Memory B cell (primary cell): Measurements from ENCODE around the gene HAO1.

Source experiments
- ATAC-seq: fragments of 150-1000 bp; cut with Tn5 transposase; 2 replicates; pipeline ENCODE4 v1.10.0; 2021; ENCODE audit warnings: low read depth, mild to moderate bottlenecking, moderate library complexity
- DNase-seq, 2 donors: peaks; one replicate each; pipeline ENCODE4 v3.0.0; 2022; ENCODE audit warnings: low spot score in 2 of 2
- H3K27ac Mint-ChIP-seq: one replicate; pipeline ENCODE4 v1.8.0; 2022; ENCODE audit warnings: mild to moderate bottlenecking, moderate library complexity, mixed read lengths
- H3K27me3 Mint-ChIP-seq: one replicate; pipeline ENCODE4 v1.8.0; 2022; ENCODE audit warnings: mixed read lengths
- H3K36me3 Mint-ChIP-seq: one replicate; pipeline ENCODE4 v1.8.0; 2022; ENCODE audit warnings: mild to moderate bottlenecking, mixed read lengths
- H3K4me1 Mint-ChIP-seq: one replicate; pipeline ENCODE4 v1.8.0; 2022; ENCODE audit warnings: mixed read lengths
- H3K4me3 Mint-ChIP-seq: one replicate; pipeline ENCODE4 v1.8.0; 2022; ENCODE audit warnings: mild to moderate bottlenecking, moderate library complexity, mixed read lengths
- H3K9me3 Mint-ChIP-seq: one replicate; pipeline ENCODE4 v1.8.0; 2022; ENCODE audit warnings: mixed read lengths

The HAO1 gene

DNA sequence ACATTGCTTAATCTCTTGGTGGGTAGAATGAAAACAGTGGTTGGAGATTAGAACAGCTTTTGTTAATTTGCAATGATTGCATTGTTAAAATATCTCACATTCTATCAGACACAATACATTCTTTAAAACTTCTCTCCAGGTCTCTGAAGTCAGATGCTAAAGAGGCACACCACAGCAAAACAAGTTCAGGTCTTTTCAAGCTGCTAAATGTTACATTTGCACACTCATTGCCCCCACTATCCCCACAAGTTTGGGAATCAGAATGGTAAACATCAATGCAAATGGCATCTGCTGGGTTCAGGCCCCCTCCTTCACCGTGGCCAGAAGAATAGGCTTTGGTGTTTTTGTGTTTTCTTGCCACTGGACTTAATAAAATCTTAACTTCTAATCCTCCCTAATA, 10.1 kb upstream of the HAO1 start:
- Mint-ChIP-seq H3K36me3 (no peaks in the 10 kb centered on the region), H3K27me3 (peaks cover 1% of the 10 kb centered on the region), H3K9me3 (peaks cover 5% of the 10 kb centered on the region), H3K4me1 (no peaks in the 10 kb centered on the region), H3K4me3 (no peak overlapping the region), H3K27ac (no peak overlapping the region)
- DNase-seq, result no peak
- no peak for ATAC-seq

DNA sequence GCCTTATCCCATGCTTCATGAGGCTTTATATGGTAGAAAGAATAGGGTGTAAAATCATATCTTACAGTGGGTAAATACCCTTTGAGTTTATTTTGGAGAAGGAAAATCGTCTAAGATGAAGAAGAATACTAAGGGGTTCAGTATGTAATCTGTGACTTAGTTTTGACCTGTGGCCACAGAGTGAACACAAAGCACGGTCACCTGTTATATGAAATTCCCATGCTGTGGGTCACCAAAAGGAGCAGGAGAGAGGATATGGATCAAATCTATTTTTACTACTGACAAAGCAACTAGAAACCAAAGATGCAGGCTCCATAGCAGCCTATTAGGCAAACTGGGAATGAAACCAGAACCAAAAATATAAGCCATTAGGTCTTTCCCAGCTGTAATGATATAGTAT, 3.6 kb upstream of the HAO1 start:
- Mint-ChIP-seq H3K36me3 (no peaks in the 10 kb centered on the region), H3K27ac (no peak overlapping the region), H3K27me3 (peaks cover 1% of the 10 kb centered on the region), H3K4me3 (no peak overlapping the region), H3K4me1 (no peaks in the 10 kb centered on the region), H3K9me3 (peaks cover 4% of the 10 kb centered on the region)
- no peak for ATAC-seq
- DNase-seq, result no peak

DNA sequence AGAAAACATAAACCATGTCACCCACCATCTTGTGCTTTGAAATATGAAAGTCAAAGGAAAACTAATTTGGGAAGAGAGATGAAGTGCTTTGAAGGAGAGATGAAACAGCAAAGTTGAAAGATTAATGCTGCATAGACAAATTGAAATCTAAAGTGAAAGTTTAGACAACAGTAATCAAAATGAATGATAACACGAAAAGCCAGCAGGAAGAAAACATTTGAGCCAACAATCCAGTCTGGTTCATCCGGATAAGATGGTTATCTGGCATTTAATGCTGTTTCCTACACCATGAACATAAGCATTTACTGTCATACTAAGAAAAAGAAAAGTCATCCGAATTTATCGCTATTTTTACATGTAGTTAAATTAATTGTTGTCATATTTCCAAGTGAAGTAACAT, 595 bp downstream of the HAO1 start:
- ATAC-seq (no peak), DNase-seq (no peak)
- Mint-ChIP-seq H3K4me3 (no peak overlapping the region), H3K36me3 (no peaks in the 10 kb centered on the region), H3K4me1 (peaks cover 8% of the 10 kb centered on the region), H3K27me3 (peaks cover 2% of the 10 kb centered on the region), H3K9me3 (no peaks in the 10 kb centered on the region), H3K27ac (no peak overlapping the region)

DNA sequence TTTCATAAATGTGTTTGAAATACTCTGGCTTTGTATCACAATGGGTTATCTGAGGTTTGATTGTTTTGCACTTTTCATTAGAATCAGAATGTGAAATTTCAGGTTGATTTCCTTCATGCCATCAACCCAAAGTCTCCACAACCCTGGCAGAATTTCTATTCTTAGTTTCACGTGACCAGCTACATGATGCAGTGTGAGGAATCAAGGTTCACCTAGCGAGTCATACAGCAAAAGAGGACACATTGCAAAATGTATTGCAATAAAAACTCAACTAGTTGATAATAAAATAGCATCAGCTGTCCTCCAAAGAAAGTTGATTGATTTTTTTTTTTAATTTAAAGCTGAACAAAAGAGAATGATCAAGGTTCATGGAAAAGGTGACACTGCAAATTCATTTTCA, 2.2 kb downstream of the HAO1 start:
- Mint-ChIP-seq H3K4me1 (peaks cover 8% of the 10 kb centered on the region), H3K36me3 (no peaks in the 10 kb centered on the region), H3K27ac (no peak overlapping the region), H3K4me3 (no peak overlapping the region), H3K9me3 (no peaks in the 10 kb centered on the region), H3K27me3 (peaks cover 3% of the 10 kb centered on the region)
- no peak for DNase-seq
- no peak for ATAC-seq

DNA sequence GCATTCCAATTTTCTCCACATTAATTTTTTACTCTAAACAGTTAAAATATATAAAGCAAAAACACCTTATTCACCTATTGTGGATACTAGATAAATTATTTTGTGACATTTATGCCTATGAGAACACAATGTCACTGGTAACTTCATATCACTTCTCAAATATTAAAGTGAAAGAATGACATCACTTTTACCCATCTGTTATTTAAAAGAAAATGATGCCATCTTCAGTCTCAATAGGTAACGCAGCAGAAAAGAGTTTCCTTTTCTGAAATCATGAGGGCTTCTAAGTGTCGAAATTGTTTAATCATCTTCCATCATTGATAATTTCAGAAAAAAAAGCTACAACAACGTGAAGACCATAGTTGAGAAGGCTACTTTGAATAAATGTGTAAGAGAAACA, 2.9 kb downstream of the HAO1 start:
- H3K9me3 Mint-ChIP-seq, result no peaks in the 10 kb centered on the region

DNA sequence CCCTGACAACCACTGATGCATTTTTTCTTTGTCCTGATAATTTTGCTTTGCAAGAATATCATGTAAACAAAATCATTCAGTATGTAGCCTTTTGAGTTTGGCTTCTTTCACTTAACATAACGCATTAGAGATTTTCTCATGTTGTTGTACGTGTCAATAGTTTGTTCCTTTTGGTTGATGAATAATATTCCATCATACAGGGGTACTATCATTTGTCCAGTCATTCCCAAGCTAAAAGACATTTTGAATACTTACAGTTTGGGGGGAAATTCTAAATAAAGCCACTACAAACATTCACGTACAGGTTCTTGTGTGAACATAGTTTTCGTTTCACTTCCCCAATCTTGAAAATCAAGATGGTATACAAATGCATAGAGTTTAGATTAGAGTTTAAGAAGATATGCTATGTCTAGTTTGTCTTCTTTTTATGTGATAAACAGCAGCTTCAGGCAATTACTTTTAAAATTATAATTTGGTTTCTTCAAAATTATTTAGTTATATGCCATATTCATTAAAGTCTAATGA, 5.2 kb downstream of the HAO1 start:
- peaks cover 5% of the 10 kb centered on the region for H3K27me3 Mint-ChIP-seq
- H3K9me3 Mint-ChIP-seq, result no peaks in the 10 kb centered on the region
- H3K27ac Mint-ChIP-seq, result no peak overlapping the region
- H3K4me1 Mint-ChIP-seq, result peaks cover 10% of the 10 kb centered on the region
- no peaks in the 10 kb centered on the region for H3K36me3 Mint-ChIP-seq
- no peak for DNase-seq
- no peak overlapping the region for H3K4me3 Mint-ChIP-seq
- peak; percentile 45 for ATAC-seq

More for the DNA sequence above, 2.9 kb downstream of the HAO1 start:
- DNase-seq (no peak), ATAC-seq (no peak)
- no peak overlapping the region for H3K27ac Mint-ChIP-seq
- H3K27me3 Mint-ChIP-seq, result peaks cover 3% of the 10 kb centered on the region
- peaks cover 8% of the 10 kb centered on the region for H3K4me1 Mint-ChIP-seq
- no peak overlapping the region for H3K4me3 Mint-ChIP-seq
- H3K36me3 Mint-ChIP-seq, result no peaks in the 10 kb centered on the region

DNA sequence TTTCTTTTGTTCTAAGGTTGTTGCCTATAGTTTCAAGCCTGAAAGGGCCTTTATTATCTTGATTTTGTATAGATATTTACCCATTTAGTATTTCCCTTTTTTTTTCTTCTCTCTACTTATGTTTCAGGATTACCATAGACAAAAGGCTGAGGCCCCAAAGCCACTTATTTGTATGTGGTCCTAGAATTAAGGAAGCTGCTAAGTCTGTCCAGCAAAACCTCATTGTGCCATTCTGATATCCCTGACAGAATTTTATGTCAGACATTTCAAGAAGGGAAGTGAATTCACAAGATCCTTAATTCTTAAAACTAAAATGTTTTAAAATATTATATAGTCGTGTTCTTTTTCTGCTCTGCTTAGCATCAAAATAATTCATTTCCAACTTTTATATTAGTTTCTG, 6.9 kb downstream of the HAO1 start:
- H3K4me3 Mint-ChIP-seq, result no peak overlapping the region
- DNase-seq, result no peak
- peaks cover 10% of the 10 kb centered on the region for H3K4me1 Mint-ChIP-seq
- H3K27ac Mint-ChIP-seq, result no peak overlapping the region
- no peak for ATAC-seq
- no peaks in the 10 kb centered on the region for H3K36me3 Mint-ChIP-seq
- H3K9me3 Mint-ChIP-seq, result no peaks in the 10 kb centered on the region
- H3K27me3 Mint-ChIP-seq, result peaks cover 5% of the 10 kb centered on the region

DNA sequence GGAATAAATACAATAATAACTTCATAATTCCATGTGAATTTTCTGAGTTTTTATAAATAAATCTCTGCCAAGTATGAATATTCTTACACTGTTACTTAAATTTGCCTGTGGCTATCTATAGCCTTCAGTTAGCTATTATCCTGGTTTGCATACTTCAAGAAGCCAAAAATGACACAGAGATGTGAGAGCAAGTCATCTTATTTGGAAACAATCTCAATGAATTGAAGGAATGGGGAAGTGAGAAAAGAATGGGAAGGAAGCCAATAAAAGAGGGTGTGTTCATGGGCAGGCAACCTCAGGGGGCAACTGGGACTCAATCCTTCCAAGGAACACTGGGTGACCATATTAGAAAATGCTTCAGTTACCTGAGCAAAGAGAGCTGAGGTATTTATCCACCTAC, 9.9 kb downstream of the HAO1 start:
- Mint-ChIP-seq H3K27me3 (peaks cover 3% of the 10 kb centered on the region), H3K36me3 (no peaks in the 10 kb centered on the region), H3K4me1 (peaks cover 6% of the 10 kb centered on the region), H3K9me3 (no peaks in the 10 kb centered on the region), H3K27ac (no peak overlapping the region), H3K4me3 (no peak overlapping the region)
- ATAC-seq (no peak), DNase-seq (no peak)

DNA sequence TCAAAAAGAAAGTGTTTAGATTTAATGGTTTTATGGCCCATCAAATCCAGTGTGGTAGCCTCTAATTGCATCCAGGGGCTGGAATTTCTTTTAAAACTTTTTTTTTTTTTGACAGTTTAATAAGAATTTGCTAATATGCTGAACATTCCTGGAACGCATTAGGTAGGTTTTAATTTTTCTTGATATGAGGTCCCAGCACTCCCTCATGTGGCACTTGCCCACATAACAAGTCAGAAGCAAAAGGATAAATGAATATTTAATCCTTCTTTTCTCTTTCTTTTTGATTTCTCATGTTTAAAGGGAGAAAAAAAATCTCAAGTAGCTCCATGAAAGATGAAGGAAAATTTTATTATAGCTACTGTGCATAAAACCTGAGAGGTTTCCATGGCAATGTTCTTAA, 13.5 kb downstream of the HAO1 start:
- no peak for ATAC-seq

DNA sequence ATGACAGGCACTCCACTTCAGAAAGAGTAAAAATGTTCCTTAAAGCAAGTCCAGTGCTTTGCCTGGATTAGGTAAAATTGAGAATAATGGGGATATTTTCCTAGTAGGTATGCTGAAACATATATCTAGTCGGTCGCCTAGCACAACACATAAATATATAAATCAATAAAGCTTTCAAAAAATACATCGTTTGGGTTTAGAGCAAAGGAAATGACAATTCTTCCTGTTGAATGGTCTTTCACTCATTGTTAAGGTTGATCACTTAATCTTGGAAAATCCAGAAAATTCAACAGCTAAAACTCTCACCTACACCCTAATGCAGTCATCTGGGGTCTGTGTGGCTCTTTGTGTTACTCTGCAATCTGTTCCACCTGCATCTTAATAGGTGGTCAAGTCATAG, 13.9 kb downstream of the HAO1 start:
- DNase-seq, result no peak
- Mint-ChIP-seq H3K4me1 (peaks cover 2% of the 10 kb centered on the region), H3K4me3 (no peak overlapping the region), H3K36me3 (no peaks in the 10 kb centered on the region), H3K27me3 (peaks cover 2% of the 10 kb centered on the region), H3K27ac (no peak overlapping the region), H3K9me3 (no peaks in the 10 kb centered on the region)
- ATAC-seq, result no peak

More for the DNA sequence above, 13.5 kb downstream of the HAO1 start:
- no peak for DNase-seq
- H3K4me1 Mint-ChIP-seq, result peaks cover 2% of the 10 kb centered on the region
- no peak overlapping the region for H3K4me3 Mint-ChIP-seq
- H3K27ac Mint-ChIP-seq, result no peak overlapping the region
- H3K27me3 Mint-ChIP-seq, result peaks cover 2% of the 10 kb centered on the region
- H3K9me3 Mint-ChIP-seq, result no peaks in the 10 kb centered on the region
- no peaks in the 10 kb centered on the region for H3K36me3 Mint-ChIP-seq

DNA sequence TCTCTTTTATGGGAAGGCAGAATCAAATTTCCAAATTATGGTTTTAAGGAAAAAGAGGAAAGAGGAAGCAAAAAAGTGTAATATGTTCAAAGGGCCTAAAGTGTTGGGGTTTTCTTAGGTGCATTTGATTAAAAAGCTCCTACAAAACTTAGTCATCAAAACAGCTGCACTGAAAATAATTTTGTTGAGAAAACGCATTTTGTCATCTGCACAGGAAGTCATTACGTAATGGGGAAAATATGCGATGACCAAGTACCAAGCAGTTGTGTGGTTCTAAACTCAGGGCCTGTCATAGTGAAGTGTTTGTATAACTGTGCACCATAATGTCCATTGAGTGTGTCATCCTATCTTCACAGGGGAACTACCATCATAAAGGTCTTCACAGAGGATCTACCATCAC, 15.6 kb downstream of the HAO1 start:
- ATAC-seq, result no peak
- Mint-ChIP-seq H3K4me3 (no peak overlapping the region), H3K36me3 (no peaks in the 10 kb centered on the region), H3K9me3 (peaks cover 2% of the 10 kb centered on the region), H3K27me3 (no peaks in the 10 kb centered on the region), H3K4me1 (no peaks in the 10 kb centered on the region), H3K27ac (no peak overlapping the region)
- no peak for DNase-seq

DNA sequence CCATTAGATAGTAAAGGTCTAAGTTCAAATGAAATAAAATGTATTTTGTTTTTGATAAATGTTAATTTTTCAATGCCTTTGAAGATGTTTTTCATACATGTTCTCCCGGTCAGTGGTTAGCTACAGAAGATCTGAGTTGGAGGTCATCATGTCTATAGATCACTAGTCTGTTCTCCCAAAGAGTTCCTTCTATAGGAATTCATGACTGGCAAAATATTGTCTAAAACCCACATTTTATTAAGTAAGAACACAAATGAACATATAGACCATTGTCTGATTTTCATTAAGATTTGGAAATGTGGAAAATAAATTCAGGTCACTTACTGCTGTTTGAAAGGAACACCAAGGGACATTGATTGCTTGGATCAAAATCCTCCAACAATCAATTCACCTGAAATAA, 23.6 kb downstream of the HAO1 start:
- Mint-ChIP-seq H3K4me3 (no peak overlapping the region), H3K27me3 (peaks cover 1% of the 10 kb centered on the region), H3K27ac (no peak overlapping the region), H3K4me1 (no peaks in the 10 kb centered on the region), H3K36me3 (no peaks in the 10 kb centered on the region), H3K9me3 (peaks cover 2% of the 10 kb centered on the region)
- DNase-seq (no peak), ATAC-seq (no peak)

DNA sequence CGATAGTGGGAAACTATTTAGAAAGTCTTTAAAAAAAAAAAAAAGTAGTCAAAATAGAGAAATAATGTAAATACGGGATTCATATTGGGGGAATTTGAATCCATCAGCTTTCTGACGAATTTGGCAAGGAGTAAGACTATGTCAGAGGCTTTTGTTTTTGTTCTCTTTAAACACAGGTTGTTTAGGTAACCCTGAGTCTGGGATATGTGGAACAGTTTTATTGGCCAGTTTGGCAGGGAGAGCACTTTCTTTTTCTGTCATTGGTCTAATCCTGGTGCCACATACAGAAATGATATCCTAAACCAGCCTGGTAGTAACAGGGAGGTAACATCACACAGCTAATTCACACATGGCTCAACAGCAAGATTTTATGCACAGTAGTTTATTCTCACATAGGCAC, 27.7 kb downstream of the HAO1 start:
- Mint-ChIP-seq H3K36me3 (no peaks in the 10 kb centered on the region), H3K27me3 (peaks cover 3% of the 10 kb centered on the region), H3K4me3 (no peak overlapping the region), H3K4me1 (no peaks in the 10 kb centered on the region), H3K27ac (no peak overlapping the region), H3K9me3 (no peaks in the 10 kb centered on the region)
- ATAC-seq (no peak), DNase-seq (no peak)

DNA sequence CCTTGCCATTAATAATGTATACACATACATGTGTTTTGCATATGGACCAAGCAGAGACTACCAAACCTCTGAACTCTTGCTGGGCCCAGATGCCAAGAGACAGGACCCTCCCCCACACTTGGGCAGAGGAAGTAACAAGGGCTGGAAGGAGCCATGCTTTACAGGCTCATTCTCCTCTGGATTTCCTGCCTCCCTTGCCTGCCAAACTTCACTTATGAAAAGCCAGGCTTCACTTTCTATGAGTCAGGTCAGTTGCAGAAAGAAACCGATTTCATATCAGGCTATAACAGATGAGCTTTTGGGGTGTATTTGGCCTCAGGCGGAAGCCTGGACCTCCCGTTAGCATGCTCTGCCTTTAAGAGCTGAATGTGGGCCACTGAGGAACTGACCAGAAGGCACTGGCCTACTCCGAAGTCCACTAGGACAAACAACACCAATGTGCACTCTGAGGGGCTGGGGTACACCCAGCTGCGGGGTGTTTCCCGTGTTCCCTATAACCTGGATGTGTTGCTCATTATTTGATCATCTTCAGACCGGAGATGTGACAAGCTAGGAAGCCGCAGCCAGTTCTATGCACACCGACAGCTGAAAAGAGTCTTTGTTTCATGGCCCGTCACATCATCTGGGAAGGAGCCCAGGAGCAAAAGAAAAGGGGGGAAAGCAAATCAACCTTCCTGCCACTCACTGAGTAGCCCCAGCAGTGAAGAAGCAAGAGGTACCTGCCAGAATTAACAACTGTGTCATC, 28.5 kb downstream of the HAO1 start:
- Mint-ChIP-seq H3K27me3 (peaks cover 3% of the 10 kb centered on the region), H3K4me3 (no peak overlapping the region), H3K27ac (no peak overlapping the region), H3K4me1 (no peaks in the 10 kb centered on the region), H3K9me3 (no peaks in the 10 kb centered on the region), H3K36me3 (no peaks in the 10 kb centered on the region)
- DNase-seq (no peak), ATAC-seq (no peak)

DNA sequence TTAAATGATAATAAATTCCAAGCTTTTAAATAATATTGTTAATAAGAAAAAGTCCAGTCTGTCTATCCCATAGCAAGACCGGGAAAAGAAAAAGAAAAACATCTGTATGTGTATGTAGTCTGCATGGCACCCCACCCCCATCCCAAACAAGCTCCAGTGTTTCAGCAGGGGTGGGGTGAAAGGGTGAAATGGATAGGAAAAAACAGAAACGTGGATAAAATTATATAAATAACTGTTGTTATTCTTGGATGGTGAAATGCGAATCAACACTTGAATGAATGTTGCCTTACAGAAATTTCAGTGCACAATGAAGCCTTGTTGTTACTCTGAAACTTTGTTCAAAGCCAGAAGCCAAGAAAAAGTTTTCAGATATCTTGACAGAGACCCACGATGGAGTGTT, 31.4 kb downstream of the HAO1 start:
- Mint-ChIP-seq H3K9me3 (no peaks in the 10 kb centered on the region), H3K27ac (no peak overlapping the region), H3K4me3 (no peak overlapping the region), H3K4me1 (no peaks in the 10 kb centered on the region), H3K36me3 (no peaks in the 10 kb centered on the region), H3K27me3 (peaks cover 3% of the 10 kb centered on the region)
- no peak for ATAC-seq
- no peak for DNase-seq
